Measurements from ENCODE around the gene TSPAN9. TPM values are rescaled to one million over a fixed set of nuclear protein-coding genes. Genes with fewer than 3 reads are reported as not detected.

Gene TSPAN9
- total and polyA plus RNA-seq, 10 of the 15 experiments (the other 5 are each of a cell fraction or from before 2014, with no cell fraction given): 0.03 to 1.0 (median 0.12) TPM; not detected in 5

DNA sequence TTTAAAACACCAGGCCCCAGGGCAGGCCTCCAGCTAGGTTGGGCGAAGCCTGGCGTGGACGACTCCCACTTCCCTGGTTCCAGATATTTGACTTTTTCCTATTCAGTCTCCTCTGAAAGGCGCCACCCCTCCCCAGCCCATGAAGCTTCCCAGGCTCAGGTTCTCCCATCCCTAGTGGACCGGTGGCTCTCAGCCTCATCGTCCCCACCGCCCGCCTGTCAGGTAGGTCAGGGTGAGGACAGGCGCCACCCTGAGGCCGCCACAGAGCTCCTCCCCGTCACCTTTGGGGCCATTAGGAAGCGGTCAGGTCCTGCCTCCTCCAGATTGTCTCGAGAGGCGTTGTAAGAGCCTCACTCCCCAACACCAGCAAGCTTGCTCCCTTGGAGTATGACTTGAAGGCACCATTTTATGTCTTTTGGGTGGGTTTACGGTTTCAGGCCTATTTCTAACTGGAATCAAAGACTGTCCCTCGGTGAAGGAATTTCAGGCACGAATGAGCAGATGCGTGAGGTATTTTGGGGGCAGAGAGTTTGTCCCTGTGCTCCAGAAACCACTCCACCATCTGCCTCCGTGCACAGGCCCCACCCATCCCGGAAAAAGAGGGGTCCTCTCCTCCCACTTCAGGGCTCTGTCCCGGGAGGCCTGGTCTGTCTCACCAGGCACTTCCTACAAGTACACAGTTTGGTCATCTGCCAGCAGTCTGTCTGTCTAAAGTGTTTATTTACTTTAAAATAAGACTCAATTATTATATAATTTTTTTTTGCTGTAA, 55.6 kb downstream of the TSPAN9 start:
- DNase-seq (ENCODE audit: low read depth, low spot score) (no peak), FAIRE-seq (no peak), ATAC-seq (no peak)
- in situ Hi-C loops (cut with MboI): loop anchor here (5.0 kb wide), 1 partner anchor 139 kb away; no protein-coding TSS in a partner anchor
- BruUV-seq (replicated peaks): no TSS peak
- 31% methylated on average over 19 of the region's 21 CpGs for WGBS (ENCODE audit: insufficient coverage, insufficient replicate concordance, low lambda C conversion rate, missing lambda C conversion rate)
- Histone ChIP-seq H3K4me1 (ENCODE audit: control insufficient read depth, insufficient read depth, low read length) (no peaks in the 10 kb centered on the region), H3K9me3 (replicated peaks; ENCODE audit: control insufficient read depth, insufficient read depth, low read length) (no peaks in the 10 kb centered on the region), H3K27me3 (replicated peaks in 1 of 2; ENCODE audit: control insufficient read depth in 2 of 2, insufficient read depth in 2 of 2, low read length in 1 of 2) (peaks cover 2 to 7% of the 10 kb centered on the region in 2 experiments; a peak in 3 of 4 replicates), H3K79me2 (ENCODE audit: control insufficient read depth, insufficient read depth, low read length) (no peaks in the 10 kb centered on the region), H3K27ac (ENCODE audit: control insufficient read depth, insufficient read depth) (no peak overlapping the region), H2AFZ (ENCODE audit: control insufficient read depth, low read depth, low read length) (no peak overlapping the region), H3K9ac (ENCODE audit: control insufficient read depth, insufficient read depth, low read length) (no peak overlapping the region), H3K36me3 (ENCODE audit: control insufficient read depth in 2 of 2, insufficient read depth in 2 of 2, low read length in 1 of 2) (no peaks in the 10 kb centered on the region), H3K4me2 (ENCODE audit: control insufficient read depth, insufficient read depth) (no peak overlapping the region), H3K4me3 (no peak overlapping the region), H4K20me1 (ENCODE audit: control insufficient read depth, insufficient read depth) (no peaks in the 10 kb centered on the region)
- intact Hi-C loops (cut with micrococcal nuclease; ENCODE audit: unreplicated experiment): no loop called here
- ChIA-PET RAD21 (ENCODE audit: unreplicated experiment) (interaction anchor here (3.4 kb wide), 1 partner anchor 142 kb away, joined by 17 read pairs; no protein-coding TSS in a partner anchor), SMC1A (ENCODE audit: uncharacterized antibody, unreplicated experiment) (no interaction called here), CTCF (interaction anchor here (1.0 kb wide), 1 partner anchor 143 kb away, joined by 6 read pairs; no protein-coding TSS in a partner anchor), POLR2A (no interaction called here)
- no peak for TF ChIP-seq SUZ12 (IDR thresholded peaks at IDR 0.05; ENCODE audit: unreplicated experiment)

DNA sequence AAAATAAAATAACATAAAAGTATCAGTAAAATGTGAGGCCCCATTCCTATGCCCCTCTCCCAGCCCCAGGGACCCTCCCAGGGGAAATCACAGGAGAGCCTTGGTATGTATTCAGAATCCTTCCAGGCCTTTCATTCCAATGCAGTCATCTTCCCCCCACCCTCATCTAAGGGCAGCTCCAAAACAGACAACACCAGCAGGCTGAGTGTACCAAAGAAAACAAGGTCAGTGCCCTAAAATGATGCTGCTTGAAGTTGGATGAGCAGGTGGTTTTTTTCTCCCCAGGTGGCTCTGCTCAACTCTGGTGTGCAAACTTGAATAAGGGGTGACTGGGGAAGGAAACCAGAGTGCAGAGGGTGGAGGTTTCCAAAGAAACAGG, 56.2 kb downstream of the TSPAN9 start:
- H3K9me3 ChIP-seq (replicated peaks; ENCODE audit: control insufficient read depth, insufficient read depth, low read length): no peaks in the 10 kb centered on the region
- RAD21 ChIA-PET (ENCODE audit: unreplicated experiment): interaction anchor here (3.4 kb wide), 1 partner anchor 142 kb away, joined by 17 read pairs; no protein-coding TSS in a partner anchor
- BruUV-seq (replicated peaks): no TSS peak
- H2AFZ ChIP-seq (ENCODE audit: control insufficient read depth, low read depth, low read length): no peak overlapping the region
- no peaks in the 10 kb centered on the region for H3K79me2 ChIP-seq (ENCODE audit: control insufficient read depth, insufficient read depth, low read length)
- H3K27me3 ChIP-seq (replicated peaks in 1 of 2; ENCODE audit: control insufficient read depth in 2 of 2, insufficient read depth in 2 of 2, low read length in 1 of 2): peaks cover 2 to 8% of the 10 kb centered on the region in 2 experiments; a peak in 3 of 4 replicates
- no peak overlapping the region for H3K4me2 ChIP-seq (ENCODE audit: control insufficient read depth, insufficient read depth)
- H3K27ac ChIP-seq (ENCODE audit: control insufficient read depth, insufficient read depth): no peak overlapping the region
- no peak for ATAC-seq
- CTCF ChIA-PET: interaction anchor here (3.9 kb wide), 1 partner anchor 142 kb away, joined by 27 read pairs; no protein-coding TSS in a partner anchor
- intact Hi-C loops (cut with micrococcal nuclease; ENCODE audit: unreplicated experiment) (no loop called here), in situ Hi-C loops (cut with MboI) (loop anchor here (5.0 kb wide), 1 partner anchor 139 kb away; no protein-coding TSS in a partner anchor)
- FAIRE-seq: no peak
- POLR2A ChIA-PET: no interaction called here
- no peak for TF ChIP-seq EED (IDR thresholded peaks at IDR 0.05; ENCODE audit: low read depth)
- H3K9ac ChIP-seq (ENCODE audit: control insufficient read depth, insufficient read depth, low read length): no peak overlapping the region
- no peaks in the 10 kb centered on the region for H4K20me1 ChIP-seq (ENCODE audit: control insufficient read depth, insufficient read depth)
- SMC1A ChIA-PET (ENCODE audit: uncharacterized antibody, unreplicated experiment): interaction anchor here (1.1 kb wide), 1 partner anchor 142 kb away, joined by 3 read pairs; no protein-coding TSS in a partner anchor
- H3K4me3 ChIP-seq: no peak overlapping the region
- no peak for DNase-seq (ENCODE audit: low read depth, low spot score)
- no peaks in the 10 kb centered on the region for H3K36me3 ChIP-seq (ENCODE audit: control insufficient read depth in 2 of 2, insufficient read depth in 2 of 2, low read length in 1 of 2)
- H3K4me1 ChIP-seq (ENCODE audit: control insufficient read depth, insufficient read depth, low read length): no peaks in the 10 kb centered on the region
